ENCODE results near the gene TMEM272.
"Not testable (repeated sequence)": the region's sequence is repeated elsewhere in the genome, so short reads cannot be mapped to it uniquely, and the experiment has no call there.

The TMEM272 gene

DNA sequence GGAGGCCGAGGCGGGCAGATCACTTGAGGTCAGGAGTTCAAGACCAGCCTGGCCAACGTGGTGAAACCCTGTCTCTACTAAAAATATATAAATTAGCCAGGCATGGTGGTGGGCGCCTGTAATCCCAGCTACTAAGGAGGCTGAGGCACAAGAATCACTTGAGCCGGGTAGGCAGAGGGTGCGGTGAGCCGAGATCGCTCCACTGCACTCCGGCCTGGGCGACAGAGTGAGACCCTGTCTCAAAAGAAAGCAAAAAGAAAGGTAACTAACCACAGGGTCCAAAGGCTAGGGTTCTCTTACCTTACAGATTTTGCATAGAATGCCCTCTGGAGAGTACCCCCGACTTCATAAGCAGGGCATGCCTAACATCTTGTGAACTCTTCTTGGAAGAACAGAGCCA lies 20.3 kb downstream of the TMEM272 start:
- DNase-seq: not testable (repeated sequence)

DNA sequence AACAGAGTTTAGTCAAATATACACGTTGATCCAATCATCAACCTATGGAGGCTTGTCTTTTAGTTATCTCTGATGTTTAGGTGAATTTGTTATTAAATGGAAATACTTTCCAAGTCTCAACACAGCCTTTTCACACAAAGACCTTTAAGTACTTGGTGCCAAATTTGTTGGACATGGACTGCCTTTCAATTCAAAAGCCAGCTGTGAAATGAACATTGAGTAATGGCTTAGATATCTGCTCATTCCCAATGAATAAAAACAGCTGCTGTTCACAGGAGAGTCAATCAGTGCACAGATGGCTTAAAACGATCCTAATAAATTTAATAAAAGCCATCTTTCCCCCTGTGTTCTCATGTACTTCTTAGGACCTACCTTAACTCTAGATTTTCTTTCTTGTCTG lies 21.1 kb downstream of the TMEM272 start:
- DNase-seq: no peak

DNA sequence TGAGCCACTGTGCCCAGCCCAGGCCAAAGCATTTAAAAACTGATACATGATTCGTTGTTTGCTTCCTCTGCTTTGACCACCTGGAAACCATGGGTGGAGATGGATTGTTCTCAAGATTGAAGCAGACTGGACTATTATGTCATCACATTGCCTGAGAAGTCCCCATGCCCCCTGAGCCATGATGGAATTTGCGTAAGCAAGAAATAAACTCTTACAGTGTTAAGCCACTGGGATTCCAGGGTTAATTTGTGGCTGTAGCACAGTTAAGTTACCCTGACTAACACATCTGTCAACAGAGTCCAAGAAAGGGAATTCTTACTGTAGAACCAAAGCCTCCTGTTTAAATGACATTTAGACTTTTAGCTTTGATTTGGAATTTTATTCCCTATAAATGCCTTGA lies 21.6 kb downstream of the TMEM272 start:
- DNase-seq: no peak

DNA sequence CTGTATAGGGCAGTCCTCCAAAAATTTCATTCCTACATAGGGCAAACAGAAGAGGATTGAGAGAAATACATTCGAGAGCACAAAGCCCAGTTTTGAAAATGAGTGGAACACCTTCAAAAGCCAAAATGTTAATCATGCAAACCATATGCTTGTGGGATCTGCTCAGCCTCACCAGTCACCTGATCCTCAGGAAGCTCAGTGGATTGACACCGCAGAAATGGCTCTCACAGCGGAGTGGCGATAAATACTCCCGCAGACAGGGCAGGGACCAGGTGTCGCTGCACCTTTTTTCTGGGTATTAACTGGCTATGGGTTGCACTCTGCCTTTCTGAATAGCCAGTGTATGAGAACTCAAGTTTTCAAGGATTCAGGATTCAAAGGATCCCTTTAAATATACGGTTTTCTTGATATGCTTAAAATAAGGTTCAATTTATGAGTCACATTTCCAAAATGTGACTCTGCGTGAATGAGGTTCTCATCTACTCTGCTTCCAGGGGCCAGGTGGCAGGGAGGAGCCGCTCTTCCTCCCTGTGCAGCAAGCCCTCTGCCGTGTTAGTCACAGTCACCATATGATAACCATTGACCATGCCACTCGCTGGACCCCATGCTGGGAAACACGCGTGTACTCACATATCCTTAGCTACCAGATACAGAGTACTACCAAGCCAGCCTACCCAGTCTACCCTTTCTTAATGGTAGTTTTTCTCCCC lies 22.7 kb downstream of the TMEM272 start:
- DNase-seq: peak in 1 of 5 experiments; percentile 19

DNA sequence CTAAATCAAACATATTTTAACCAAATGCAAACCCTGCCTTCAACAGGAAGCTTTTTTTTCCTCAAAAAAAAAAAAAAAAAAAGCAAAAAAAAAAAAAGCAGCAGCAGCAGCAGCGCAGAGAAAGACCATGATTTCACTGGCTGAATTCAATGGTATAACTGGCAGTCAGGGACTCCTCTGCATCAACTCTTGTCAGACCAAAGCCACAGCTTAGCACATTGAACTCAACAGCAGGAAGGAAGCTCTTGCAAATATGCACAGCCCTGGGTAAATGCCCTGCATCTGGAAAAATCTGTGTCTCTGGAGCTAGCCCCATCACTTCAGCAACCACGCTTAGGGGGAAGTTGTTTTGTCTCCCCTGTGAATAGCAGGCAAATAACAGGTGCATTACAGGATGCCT lies 23.4 kb downstream of the TMEM272 start:
- peak in 2 of 5 experiments; percentile 30 to 39 for DNase-seq

DNA sequence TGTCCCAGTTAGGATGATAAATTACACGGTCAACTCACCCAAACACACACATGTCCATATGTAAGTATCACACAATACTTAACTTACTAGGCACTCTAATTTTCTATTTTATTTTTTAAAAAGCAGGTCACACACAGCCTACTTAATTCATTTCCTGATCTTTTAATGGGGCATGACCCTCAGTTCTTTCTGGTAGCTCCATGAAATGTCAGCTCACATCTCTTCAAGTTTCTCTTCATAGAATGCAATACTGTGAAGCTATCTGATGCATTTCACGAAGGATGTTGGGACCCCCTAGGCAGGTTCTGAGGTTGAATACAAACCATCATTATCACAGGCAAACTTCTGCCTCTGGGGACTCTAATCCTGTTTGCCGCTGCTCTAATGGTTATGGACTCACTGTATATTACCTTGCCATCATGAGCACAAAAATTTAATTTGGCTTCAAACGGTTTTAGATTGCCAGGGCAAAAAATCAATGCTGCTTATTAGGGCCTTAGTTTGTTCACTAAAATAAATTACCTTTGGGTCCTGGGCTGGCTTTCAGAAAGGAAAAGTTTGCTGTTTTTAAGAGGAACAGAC lies 24.9 kb downstream of the TMEM272 start:
- DNase-seq: no peak

DNA sequence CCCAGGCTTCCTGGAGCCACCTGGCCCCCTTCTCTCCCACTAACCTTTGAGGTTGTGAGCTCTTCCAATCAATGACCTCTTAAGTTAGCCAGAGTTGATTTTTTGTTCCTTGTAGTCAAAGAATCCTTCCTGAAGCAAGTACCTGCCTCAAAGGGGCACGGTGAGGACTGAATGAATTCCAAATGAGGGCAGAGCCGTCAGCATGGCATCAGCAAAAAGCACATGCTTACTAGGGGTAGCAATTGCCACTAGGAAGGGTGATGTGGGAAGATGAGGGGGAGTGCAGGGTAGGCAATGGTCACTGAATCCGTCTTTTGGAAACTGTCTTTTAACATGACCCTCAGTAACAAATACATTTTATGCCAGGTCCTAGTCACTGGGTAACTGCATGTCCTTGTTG lies 25.4 kb downstream of the TMEM272 start:
- no peak for DNase-seq

DNA sequence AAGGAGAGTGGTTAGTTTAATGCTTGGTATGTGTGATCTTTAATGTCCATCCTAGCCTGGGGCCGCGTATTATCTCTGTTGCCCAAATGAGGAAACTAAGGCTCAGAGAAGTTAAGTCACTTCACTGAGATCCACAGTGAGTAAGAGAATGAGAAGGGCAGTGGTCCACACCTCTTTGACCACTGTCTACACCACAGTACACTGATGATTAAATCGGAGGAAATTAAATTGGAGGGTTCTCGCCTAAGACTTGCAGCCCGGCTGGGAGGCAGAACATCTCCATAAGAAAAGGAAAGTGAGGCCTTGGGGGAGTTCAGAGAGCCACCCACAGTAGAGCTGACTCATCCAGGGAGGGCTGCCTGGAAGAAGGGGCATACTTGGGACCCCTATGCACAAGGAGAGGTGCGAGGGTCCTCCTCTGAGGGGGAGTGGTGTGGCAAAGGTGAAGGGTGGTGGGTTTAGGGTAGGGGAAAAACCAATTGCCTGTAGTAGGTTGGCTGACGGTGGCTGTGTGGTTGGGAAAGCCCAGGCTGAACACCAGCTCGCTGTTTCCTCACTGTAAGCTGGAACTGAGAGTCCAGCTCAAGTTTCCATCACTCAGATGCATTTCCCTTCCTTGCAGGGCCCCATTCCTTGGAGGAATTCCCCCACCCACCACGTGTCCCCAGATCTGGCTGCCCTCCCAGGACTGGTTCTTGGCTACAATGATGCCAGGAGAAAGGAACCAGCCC lies 26.0 kb downstream of the TMEM272 start:
- peak in 1 of 5 experiments; percentile 66 for DNase-seq

DNA sequence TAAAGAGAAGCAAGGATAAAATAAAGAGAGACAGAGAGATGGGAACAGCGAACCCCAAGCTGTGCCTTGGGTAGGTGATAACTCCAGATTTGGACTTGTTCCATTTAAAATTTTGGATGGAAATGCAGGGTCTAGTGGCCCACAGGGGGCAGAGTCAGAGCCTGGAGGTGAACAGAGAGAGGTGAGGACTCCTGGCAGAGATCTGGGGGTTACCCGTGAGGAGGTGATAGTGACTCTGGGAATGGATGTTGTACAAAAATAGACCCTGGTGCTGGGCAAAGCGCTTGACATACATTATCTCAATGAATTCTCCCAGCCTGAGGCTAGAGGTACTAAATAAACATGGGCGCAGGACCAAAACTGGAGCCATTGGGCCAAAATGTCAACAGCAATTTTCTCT lies 26.7 kb downstream of the TMEM272 start:
- no peak for DNase-seq

DNA sequence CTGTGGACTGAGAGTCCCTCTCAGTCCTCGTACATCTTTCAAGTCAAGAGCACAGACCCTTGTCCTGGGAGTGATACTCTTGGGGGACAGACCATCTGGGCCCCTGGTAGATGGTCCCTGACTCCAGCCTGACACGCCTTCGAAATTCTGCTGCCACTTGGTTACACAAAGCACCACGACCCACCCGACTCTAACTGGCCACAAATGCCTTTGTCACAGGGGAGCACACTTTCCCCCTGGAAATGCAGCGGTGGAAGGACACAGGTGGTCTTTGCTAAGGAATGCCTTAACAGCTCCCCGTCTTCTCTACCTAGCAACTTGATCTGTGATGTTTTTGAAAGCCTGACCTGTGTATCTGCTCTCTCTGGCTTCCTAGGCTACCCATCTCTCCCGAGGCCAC lies 27.3 kb downstream of the TMEM272 start:
- no peak for DNase-seq

DNA sequence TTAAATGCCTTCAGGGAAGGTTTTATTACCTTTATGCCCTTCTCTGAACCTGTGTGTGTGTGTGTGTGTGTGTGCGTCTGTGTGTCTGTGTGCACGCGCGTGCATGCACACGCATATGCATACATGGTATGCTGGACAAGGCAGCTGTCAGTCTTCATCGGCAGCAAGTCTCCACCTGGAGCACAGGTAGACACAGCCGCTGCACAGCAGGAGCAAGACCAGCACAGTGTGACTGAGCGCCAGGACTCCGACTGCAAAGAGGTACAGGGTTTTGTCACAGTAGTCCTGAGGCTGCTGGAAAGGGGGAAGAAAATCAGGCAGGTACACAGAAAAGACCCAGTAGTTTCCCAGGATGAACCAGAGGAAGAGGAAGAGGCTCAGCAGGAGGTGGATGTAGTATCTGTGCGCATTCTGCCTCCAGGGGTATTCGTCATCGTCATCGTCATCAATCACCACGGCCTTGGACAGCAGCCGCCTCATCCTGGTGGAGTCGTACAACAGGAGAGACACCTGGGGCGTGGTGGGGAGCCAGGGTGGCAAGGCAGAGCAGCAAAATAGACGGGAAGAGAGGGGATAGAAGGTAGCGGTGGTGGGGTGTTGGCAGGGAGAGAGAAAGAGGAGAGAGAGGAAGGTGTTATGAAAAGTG lies 28.2 kb downstream of the TMEM272 start:
- DNase-seq: no peak

DNA sequence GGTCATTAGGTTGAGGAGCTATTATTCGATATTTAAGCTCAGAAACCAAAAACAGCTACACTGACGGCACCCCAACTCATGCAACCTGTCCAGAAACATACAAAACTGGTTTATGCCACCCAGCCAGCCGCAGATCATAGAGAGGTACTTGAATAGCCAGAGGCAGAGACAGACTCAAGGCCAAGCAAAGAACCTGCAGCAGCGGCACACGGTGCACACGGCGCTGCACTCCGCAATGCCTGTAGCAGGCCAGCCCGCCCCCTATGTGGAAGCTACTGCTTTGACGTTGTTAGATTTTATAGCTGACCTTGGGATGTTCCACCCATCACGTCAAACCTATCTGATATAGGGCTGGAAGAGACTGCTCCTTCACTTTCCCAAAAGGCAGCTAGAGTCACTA lies 29.1 kb downstream of the TMEM272 start:
- DNase-seq: no peak

DNA sequence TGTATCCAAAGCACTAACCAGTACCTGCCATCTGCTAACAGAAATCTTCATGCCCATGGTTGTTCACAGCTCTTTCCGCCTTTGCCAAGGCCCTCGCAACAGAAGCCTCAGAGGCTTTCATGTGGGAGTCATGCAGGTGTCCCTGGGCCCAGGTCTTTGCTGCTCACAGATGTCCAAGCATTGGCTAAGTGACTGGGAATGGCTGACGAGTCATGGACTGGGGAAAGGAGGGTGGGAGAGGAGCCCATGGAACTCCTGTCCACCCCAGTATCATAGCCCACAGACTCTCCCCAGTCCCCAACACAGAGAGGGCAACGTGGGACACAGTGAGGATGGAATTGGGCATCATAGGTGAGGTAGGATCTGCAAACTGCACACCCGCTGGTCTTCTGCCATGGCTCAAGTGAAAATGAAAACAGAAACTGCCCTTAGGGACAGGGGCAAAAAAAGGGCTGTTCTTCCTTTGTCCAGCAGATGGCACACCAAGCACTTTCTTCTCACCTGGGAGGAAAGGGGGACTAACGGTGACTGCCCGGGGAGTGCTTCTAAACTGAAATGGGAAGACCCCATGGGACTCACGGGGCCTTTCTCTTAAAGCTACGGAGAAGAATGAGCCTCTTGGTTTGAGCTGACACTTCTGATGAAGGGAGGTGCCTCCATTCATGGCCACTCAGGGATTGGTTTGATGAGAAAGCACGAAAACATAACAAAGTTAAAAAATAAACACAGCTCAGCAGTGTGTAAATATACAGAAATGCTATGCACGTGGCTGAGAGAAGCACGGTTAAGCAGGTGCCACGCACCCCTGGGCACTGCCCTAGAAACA lies 29.9 kb downstream of the TMEM272 start:
- DNase-seq: peak in 4 of 5 experiments; percentile 54 to 68 (median 62)

DNA sequence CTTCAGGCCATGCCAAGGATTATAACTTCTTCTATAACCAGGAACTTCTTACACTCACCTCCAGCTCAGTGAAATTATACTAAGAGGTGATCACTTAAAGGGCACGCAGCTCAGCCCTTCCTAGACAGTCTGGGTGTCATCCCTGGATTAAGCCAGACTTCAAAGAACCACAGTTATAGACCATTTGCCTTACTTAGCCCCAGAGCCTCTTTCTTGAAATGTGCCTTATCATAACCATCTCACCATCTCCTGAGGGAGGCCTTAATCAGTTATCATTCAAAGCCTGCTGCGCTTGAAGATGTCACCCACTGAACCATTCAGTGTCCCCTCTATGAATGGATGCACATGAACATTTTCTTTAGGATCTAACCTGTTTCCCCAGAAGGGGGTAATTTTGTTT lies 30.9 kb downstream of the TMEM272 start:
- DNase-seq: no peak

DNA sequence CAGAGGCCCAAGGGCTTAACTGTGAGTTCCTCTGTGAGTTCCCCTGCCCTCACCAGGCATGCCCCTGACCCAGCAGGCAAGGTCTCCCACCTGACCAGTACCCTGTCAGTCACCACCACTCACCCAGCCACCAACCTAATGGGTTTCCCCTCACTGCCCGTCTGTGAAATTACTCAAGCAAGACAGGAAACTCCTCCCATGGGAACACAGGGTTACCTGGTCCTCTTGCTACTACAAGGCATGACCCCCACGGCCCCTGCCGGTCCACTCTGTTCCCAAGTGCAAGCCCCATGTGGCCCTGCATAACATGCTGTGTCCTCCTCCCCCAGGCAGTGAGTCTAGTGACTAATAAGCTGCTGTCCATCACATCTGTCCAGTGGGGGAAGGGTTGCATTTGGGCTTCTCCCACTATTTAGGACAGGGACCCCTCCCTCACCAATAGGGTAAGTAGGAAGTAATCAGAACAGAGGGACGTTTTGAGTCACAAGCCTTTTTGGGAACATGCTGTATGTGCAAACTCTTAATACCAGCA lies 33.0 kb downstream of the TMEM272 start:
- DNase-seq: no peak

DNA sequence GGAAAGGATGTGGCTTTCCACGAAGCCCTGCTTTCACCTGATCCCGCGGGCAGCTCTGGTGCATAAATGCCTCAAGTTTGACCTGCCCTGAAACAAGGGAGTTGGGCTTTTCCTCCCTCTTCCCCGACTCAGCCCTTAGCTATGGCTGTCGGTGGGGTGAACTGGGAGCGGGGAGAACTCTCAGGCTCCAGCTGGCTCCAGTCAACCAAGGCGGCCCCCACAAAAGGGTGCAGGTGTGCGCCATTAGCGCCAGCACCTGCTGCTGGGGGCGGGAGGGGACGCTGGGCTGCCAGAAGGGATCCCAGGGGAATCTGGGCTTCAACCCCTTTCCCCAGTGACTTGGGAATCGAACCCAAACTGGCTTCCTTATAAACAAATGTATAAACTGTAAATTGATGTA lies 33.9 kb downstream of the TMEM272 start:
- DNase-seq: no peak

DNA sequence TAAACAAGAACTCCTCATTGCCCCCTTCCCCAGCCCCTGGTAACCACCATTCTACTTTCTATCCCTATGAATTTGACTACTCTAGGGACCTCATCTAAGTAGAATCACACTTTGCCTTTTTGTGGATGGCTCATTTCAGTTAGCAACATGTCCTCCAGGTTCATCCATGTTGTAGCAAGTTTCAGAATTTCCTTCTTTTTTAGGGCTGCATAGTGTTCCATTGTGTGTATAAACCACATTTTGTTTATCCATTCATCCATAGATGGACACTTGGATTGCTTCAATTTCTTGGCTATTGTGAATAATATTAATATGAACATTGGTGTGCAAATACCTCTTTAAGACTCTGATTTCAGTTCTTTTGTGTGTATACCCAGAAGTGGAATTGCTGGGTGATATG lies 36.2 kb downstream of the TMEM272 start:
- DNase-seq: no peak

DNA sequence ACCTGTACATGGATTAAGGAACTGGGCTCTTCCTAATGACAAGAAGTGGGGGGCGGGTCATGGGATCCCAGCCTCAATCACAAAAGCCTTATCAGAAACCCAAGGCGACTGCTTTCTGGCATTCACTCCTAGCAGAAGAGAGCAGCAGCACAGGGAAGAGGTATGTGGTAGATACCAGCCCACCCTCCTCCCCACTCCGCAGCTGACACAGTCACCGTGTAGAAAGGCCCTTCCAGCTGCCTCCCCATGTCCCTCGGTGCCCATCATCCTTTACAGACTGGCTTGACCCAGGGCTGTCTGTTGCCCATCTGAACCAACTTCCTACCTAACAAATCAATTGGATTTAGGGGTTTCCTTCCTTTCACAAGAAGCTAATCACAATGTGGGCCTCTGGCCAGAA lies 37.9 kb downstream of the TMEM272 start:
- DNase-seq: no peak

DNA sequence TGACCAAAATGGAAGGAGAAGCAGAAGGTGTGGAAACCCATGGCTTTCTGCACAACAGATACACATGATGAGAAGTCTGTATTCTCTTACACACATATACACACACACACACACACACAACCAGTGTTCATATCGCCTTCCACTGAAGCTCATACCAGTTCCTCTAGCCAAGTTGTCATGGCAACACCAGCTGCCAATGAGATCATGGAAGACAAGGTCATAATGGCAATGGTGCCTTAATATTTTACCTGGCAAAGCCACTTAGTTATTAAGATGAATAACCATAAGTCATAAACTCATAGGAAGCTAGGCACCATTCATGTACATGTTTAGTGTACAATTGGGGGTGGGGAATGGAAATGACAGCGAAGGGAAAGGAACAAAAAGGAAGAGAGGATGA lies 38.4 kb downstream of the TMEM272 start:
- peak in 1 of 5 experiments; percentile 30 for DNase-seq

DNA sequence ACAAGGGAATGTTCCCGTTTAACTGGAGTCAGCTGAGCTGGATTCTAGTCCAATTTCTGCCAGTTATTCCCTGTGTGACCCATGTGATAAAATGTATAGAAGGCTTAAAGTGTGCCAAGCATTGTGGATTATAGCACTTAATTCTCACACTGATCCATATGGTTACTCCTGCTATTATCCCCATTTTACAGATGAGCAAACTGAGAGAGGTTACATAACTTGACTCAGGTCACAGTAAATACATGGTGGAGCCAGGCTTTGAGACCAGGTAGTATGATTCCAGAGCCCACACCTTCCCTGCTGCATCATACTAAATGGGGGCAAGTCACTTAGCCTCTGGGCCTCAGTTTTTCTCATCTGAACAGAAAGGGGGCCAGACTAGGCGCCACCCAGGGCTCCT lies 39.1 kb downstream of the TMEM272 start:
- DNase-seq: no peak

DNA sequence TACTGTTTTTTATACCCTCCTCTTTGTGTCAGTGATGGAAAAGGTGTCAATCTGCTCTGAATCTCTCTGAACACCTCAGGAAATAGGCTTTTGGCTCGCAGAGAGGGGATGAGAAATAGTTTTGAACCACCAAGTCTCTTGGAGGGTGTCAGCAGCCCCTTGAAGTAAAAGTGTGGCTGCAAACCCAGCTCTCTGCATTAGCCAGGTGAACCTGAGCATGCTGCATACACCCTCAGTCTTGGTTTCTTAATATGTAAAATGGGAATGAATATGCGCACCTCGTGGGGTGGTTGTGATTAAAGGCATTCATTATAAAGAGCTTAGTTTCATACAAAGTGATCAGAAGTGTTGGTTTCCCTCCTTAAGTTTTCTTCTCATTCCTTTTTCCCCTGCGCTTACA lies 39.7 kb downstream of the TMEM272 start:
- DNase-seq: no peak

Data from T-helper 2 cell (primary cell).